HFF-Myc (cell line): Measurements from ENCODE around the gene ZNF281.

Source experiments
- DNase-seq: peaks from one replicate; pipeline ENCODE4 v3.0.0-alpha.2; 2011; ENCODE audit warnings: low read depth; ENCODE audit errors: extremely low read depth
- H3K4me3 ChIP-seq: replicated peaks from 2 replicates; pipeline ENCODE4 v1.5.1; 2011; ENCODE audit warnings: low read depth, mild to moderate bottlenecking, control low read depth, low read length
- CTCF ChIP-seq: IDR thresholded peaks from 2 replicates; pipeline ENCODE4 v1.5.1; 2012; ENCODE audit warnings: mild to moderate bottlenecking, low read depth, low read length, control low read depth; ENCODE audit errors: missing control alignments

Gene ZNF281

GRCh38 chr1:200368556-200368955, 41.3 kb downstream of the ZNF281 start:
- H3K4me3 ChIP-seq, result no peak overlapping the region
- no peak for TF ChIP-seq CTCF
- DNase-seq, result no peak

- H3K4me3 ChIP-seq, result no peak overlapping the region
- no peak for DNase-seq
- TF ChIP-seq CTCF, result no peak
Observed at GRCh38 chr1:200367841-200368534, 41.8 kb downstream of the ZNF281 start.

GRCh38 chr1:200366577-200367253, 43.1 kb downstream of the ZNF281 start:
- TF ChIP-seq CTCF, result no peak
- no peak for DNase-seq
- no peak overlapping the region for H3K4me3 ChIP-seq

GRCh38 chr1:200365897-200366426, 43.9 kb downstream of the ZNF281 start:
- TF ChIP-seq CTCF, result no peak
- H3K4me3 ChIP-seq, result no peak overlapping the region
- no peak for DNase-seq

GRCh38 chr1:200364831-200365230, 45.0 kb downstream of the ZNF281 start:
- no peak overlapping the region for H3K4me3 ChIP-seq
- TF ChIP-seq CTCF, result no peak
- DNase-seq, result no peak

GRCh38 chr1:200364091-200364759, 45.6 kb downstream of the ZNF281 start:
- no peak for DNase-seq
- no peak for TF ChIP-seq CTCF
- H3K4me3 ChIP-seq, result no peak overlapping the region
